Measurements from ENCODE around the gene TMEFF2. TPM values are rescaled to one million over a fixed set of nuclear protein-coding genes. Genes with fewer than 3 reads are reported as not detected.
A peak's percentile ranks its signal among the peaks of the same experiment; 100 is the strongest.

Gene TMEFF2
- total RNA-seq, 4 donors from 2014 or later, result 0.27 to 0.32 TPM; not detected in 2

- no peaks in the 10 kb centered on the region for H3K27me3 ChIP-seq
- in situ Hi-C loops (cut with MboI; ENCODE audit: low pct_ligation_motif_present in 1 of 4, low pct_unique_long_range_greater_than_20kb in 1 of 4, low sequenced_read_pairs in 3 of 4), result no loop called here
- 50 to 53% methylated on average over 2 of the region's 2 CpGs for WGBS, 2 donors (ENCODE audit: low coverage in 1 of 2)
- TF ChIP-seq POLR2AphosphoS5 (IDR thresholded peaks at IDR 0.05), result peak in 1 of 3 donors; percentile 50
- TF ChIP-seq POLR2A (IDR thresholded peaks at IDR 0.05), result no peak
- peak; percentile 34 for DNase-seq
- H3K9me3 ChIP-seq, result no peaks in the 10 kb centered on the region
- intact Hi-C loops (cut with DNase I; ENCODE audit: low total_unique reads), result no loop called here
- no peak overlapping the region for H3K4me3 ChIP-seq
- H3K4me1 ChIP-seq, result peaks cover 0 to 20% (median 7%) of the 10 kb centered on the region in 4 donors
- no peak overlapping the region for H3K27ac ChIP-seq
- no peaks in the 10 kb centered on the region for H3K36me3 ChIP-seq
Measured at GRCh38 chr2:191933307-191934105, 261.2 kb downstream of the TMEFF2 start.

DNA sequence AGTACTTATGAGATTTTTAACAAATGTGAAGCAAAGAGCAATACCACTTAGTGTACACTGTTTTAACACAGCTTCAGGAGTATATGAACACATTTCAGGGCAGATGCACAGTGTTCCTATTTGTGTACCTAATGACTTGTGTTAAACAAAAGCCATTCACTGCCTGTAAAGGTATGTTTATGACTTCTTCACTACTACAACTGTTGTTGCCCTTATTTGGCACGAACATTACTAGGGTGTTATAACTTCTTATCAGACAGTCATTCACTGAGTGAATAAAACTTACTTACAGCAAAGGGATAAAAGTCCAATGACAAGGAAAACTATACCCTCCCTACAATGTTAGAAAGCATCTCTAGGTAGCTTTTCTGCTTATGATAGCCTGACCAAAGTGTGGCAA is 262.4 kb downstream of the TMEFF2 start:
- peak overlapping the region in 2 of 4 donors; percentile 1 to 26 for H3K27ac ChIP-seq
- no peaks in the 10 kb centered on the region for H3K9me3 ChIP-seq
- no peak overlapping the region for H3K4me3 ChIP-seq
- in situ Hi-C loops (cut with MboI; ENCODE audit: low pct_ligation_motif_present in 1 of 4, low pct_unique_long_range_greater_than_20kb in 1 of 4, low sequenced_read_pairs in 3 of 4) (no loop called here), intact Hi-C loops (cut with DNase I; ENCODE audit: low total_unique reads) (no loop called here)
- H3K27me3 ChIP-seq, result no peaks in the 10 kb centered on the region
- no peak for DNase-seq
- peaks cover 0 to 30% (median 10%) of the 10 kb centered on the region in 4 donors for H3K4me1 ChIP-seq
- WGBS, 2 donors (ENCODE audit: low coverage in 1 of 2), result 14 to 26% methylated on average over 1 of the region's 1 CpG
- H3K36me3 ChIP-seq, result no peaks in the 10 kb centered on the region
- TF ChIP-seq EP300 (IDR thresholded peaks at IDR 0.05; ENCODE audit: low read depth) (no peak), POLR2AphosphoS5 (IDR thresholded peaks at IDR 0.05) (peak in 2 of 3 donors; percentile 45 to 48)

DNA sequence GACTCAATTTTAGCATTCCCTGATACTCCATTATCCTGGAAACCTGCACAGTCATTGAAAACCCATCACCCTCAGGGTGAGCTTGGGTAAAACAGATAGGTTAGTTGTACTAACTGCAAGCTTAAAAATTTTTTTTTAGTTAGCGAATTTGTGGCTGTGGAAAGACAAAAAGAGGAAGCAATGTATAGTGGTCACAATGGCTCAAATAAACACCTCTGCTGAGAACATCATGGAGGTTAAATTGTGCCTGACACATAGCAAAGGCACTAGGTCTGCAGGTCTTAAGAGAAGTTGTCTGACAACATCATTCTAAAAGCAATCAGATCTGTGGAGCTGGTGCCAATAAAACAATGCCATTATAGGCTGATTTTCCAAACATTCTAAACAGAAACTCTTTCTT is 263.4 kb downstream of the TMEFF2 start:
- Histone ChIP-seq H3K27me3 (no peaks in the 10 kb centered on the region), H3K27ac (no peak overlapping the region), H3K4me1 (peaks cover 0 to 36% (median 11%) of the 10 kb centered on the region in 4 donors), H3K4me3 (no peak overlapping the region), H3K36me3 (no peaks in the 10 kb centered on the region), H3K9me3 (no peaks in the 10 kb centered on the region)
- WGBS, 2 donors (ENCODE audit: low coverage in 1 of 2), result 66 to 78% methylated on average over 1 of the region's 1 CpG
- DNase-seq, result no peak
- in situ Hi-C loops (cut with MboI; ENCODE audit: low pct_ligation_motif_present in 1 of 4, low pct_unique_long_range_greater_than_20kb in 1 of 4, low sequenced_read_pairs in 3 of 4), result no loop called here
- intact Hi-C loops (cut with DNase I; ENCODE audit: low total_unique reads), result no loop called here
- TF ChIP-seq POLR2A (IDR thresholded peaks at IDR 0.05) (no peak), CTCF (IDR thresholded peaks at IDR 0.05) (no peak), EP300 (IDR thresholded peaks at IDR 0.05; ENCODE audit: low read depth) (no peak), POLR2AphosphoS5 (IDR thresholded peaks at IDR 0.05) (no peak)

- DNase-seq, result no peak
- Histone ChIP-seq H3K9me3 (no peaks in the 10 kb centered on the region), H3K36me3 (no peaks in the 10 kb centered on the region), H3K4me1 (peaks cover 0 to 36% (median 11%) of the 10 kb centered on the region in 4 donors), H3K27ac (no peak overlapping the region), H3K27me3 (no peaks in the 10 kb centered on the region), H3K4me3 (no peak overlapping the region)
- in situ Hi-C loops (cut with MboI; ENCODE audit: low pct_ligation_motif_present in 1 of 4, low pct_unique_long_range_greater_than_20kb in 1 of 4, low sequenced_read_pairs in 3 of 4) (no loop called here), intact Hi-C loops (cut with DNase I; ENCODE audit: low total_unique reads) (no loop called here)
- no peak for TF ChIP-seq POLR2A (IDR thresholded peaks at IDR 0.05)
- TF ChIP-seq POLR2AphosphoS5 (IDR thresholded peaks at IDR 0.05), result no peak
- TF ChIP-seq EP300 (IDR thresholded peaks at IDR 0.05; ENCODE audit: low read depth), result no peak
- no peak for TF ChIP-seq CTCF (IDR thresholded peaks at IDR 0.05)
- 76 to 90% methylated on average over 3 of the region's 3 CpGs for WGBS, 2 donors (ENCODE audit: low coverage in 1 of 2)
Measured at GRCh38 chr2:191930205-191930604, 264.5 kb downstream of the TMEFF2 start.

GRCh38 chr2:191929288-191929687 is 265.4 kb downstream of the TMEFF2 start:
- DNase-seq, result no peak
- no peaks in the 10 kb centered on the region for H3K36me3 ChIP-seq
- WGBS, 2 donors (ENCODE audit: low coverage in 1 of 2), result 74 to 81% methylated on average over 4 of the region's 4 CpGs

More at GRCh38 chr2:191929288-191929687, 265.4 kb downstream of the TMEFF2 start:
- Histone ChIP-seq H3K27me3 (no peaks in the 10 kb centered on the region), H3K4me1 (peaks cover 0 to 36% (median 11%) of the 10 kb centered on the region in 4 donors), H3K9me3 (no peaks in the 10 kb centered on the region), H3K4me3 (no peak overlapping the region), H3K27ac (no peak overlapping the region)
- in situ Hi-C loops (cut with MboI; ENCODE audit: low pct_ligation_motif_present in 1 of 4, low pct_unique_long_range_greater_than_20kb in 1 of 4, low sequenced_read_pairs in 3 of 4), result no loop called here
- intact Hi-C loops (cut with DNase I; ENCODE audit: low total_unique reads), result no loop called here
- TF ChIP-seq EP300 (IDR thresholded peaks at IDR 0.05; ENCODE audit: low read depth), result no peak
- no peak for TF ChIP-seq POLR2A (IDR thresholded peaks at IDR 0.05)
- no peak for TF ChIP-seq CTCF (IDR thresholded peaks at IDR 0.05)
- no peak for TF ChIP-seq POLR2AphosphoS5 (IDR thresholded peaks at IDR 0.05)
